ENCODE data around the gene PLEKHG4B.
"Not testable (repeated sequence)": the region's sequence is repeated elsewhere in the genome, so short reads cannot be mapped to it uniquely, and the experiment has no call there.

The PLEKHG4B gene

GRCh38 chr5:95241-95980 lies 3.4 kb downstream of the PLEKHG4B start:
- TF ChIP-seq Cebpa-rat (IDR thresholded peaks at IDR 0.05) = no peak
- no peak overlapping the region for H3K27ac ChIP-seq
- peaks cover 0 to 26% (median 0%) of the 10 kb centered on the region in 11 experiments; a peak in 5 of 22 replicates for H3K27me3 ChIP-seq
- no peak overlapping the region for H3K4me3 ChIP-seq
- H3K4me2 ChIP-seq = no peak overlapping the region
- H3K9me3 ChIP-seq (replicated peaks in 1 of 11) = no peaks in the 10 kb centered on the region
- H3K9ac ChIP-seq = no peak overlapping the region
- peaks cover 0 to 63% (median 37%) of the 10 kb centered on the region in 10 experiments; a peak in 14 of 20 replicates for H3K4me1 ChIP-seq
- peaks cover 0 to 9% (median 0%) of the 10 kb centered on the region in 11 experiments; a peak in 4 of 22 replicates for H4K20me1 ChIP-seq
- H3K36me3 ChIP-seq = peaks cover 0 to 42% (median 25%) of the 10 kb centered on the region in 11 experiments; a peak in 14 of 22 replicates

- H3K4me1 ChIP-seq = peaks cover 2 to 65% (median 43%) of the 10 kb centered on the region in 10 experiments; a peak in 18 of 20 replicates
- no peak overlapping the region for H3K4me2 ChIP-seq
- H3K9me3 ChIP-seq (replicated peaks in 1 of 11) = no peaks in the 10 kb centered on the region
- peaks cover 0 to 12% (median 0%) of the 10 kb centered on the region in 11 experiments; a peak in 4 of 22 replicates for H3K27me3 ChIP-seq
- no peak overlapping the region for H3K4me3 ChIP-seq
- H4K20me1 ChIP-seq = peaks cover 0 to 13% (median 0%) of the 10 kb centered on the region in 11 experiments; a peak in 7 of 22 replicates
- no peak overlapping the region for H3K27ac ChIP-seq
- no peak for TF ChIP-seq Cebpa-rat (IDR thresholded peaks at IDR 0.05)
- H3K36me3 ChIP-seq = peaks cover 0 to 42% (median 25%) of the 10 kb centered on the region in 11 experiments; a peak in 14 of 22 replicates
- no peak overlapping the region for H3K9ac ChIP-seq
These were observed 5.2 kb downstream of the PLEKHG4B start for GRCh38 chr5:96976-97660.

GRCh38 chr5:99815-100214 lies 7.8 kb downstream of the PLEKHG4B start:
- TF ChIP-seq Cebpa-rat (IDR thresholded peaks at IDR 0.05) = no peak
- Histone ChIP-seq H3K4me3 (no peak overlapping the region), H4K20me1 (peaks cover 0 to 27% (median 7%) of the 10 kb centered on the region in 11 experiments; a peak in 13 of 22 replicates), H3K27me3 (no peaks in the 10 kb centered on the region), H3K36me3 (peaks cover 0 to 34% (median 20%) of the 10 kb centered on the region in 11 experiments; a peak in 14 of 22 replicates), H3K4me2 (peak overlapping the region in 7 of 11 experiments; percentile 1 to 54 (median 38); a peak in 10 of 22 replicates), H3K9me3 (replicated peaks in 1 of 11) (no peaks in the 10 kb centered on the region), H3K4me1 (peaks cover 12 to 69% (median 51%) of the 10 kb centered on the region in 10 experiments; a peak in 19 of 20 replicates), H3K9ac (no peak overlapping the region), H3K27ac (no peak overlapping the region)

- Histone ChIP-seq H3K4me3 (no peak overlapping the region), H3K27me3 (no peaks in the 10 kb centered on the region), H3K36me3 (peaks cover 0 to 13% (median 2%) of the 10 kb centered on the region in 11 experiments; a peak in 8 of 22 replicates), H4K20me1 (peaks cover 0 to 55% (median 18%) of the 10 kb centered on the region in 11 experiments; a peak in 13 of 22 replicates), H3K9ac (peak overlapping the region in 4 of 11 experiments; percentile 5 to 47 (median 20); a peak in 7 of 22 replicates), H3K27ac (peak overlapping the region in 7 of 11 experiments; percentile 6 to 48 (median 33); a peak in 8 of 22 replicates), H3K4me1 (peaks cover 12 to 93% (median 78%) of the 10 kb centered on the region in 10 experiments; a peak in 19 of 20 replicates), H3K4me2 (peak overlapping the region; percentile 51 to 84 (median 65)), H3K9me3 (replicated peaks in 1 of 11) (no peaks in the 10 kb centered on the region)
- TF ChIP-seq Cebpa-rat (IDR thresholded peaks at IDR 0.05) = no peak
These were observed 10.6 kb downstream of the PLEKHG4B start for GRCh38 chr5:102411-103043.

GRCh38 chr5:104106-104505 lies 12.1 kb downstream of the PLEKHG4B start:
- not testable (repeated sequence) for H3K4me3 ChIP-seq; H3K27me3 ChIP-seq; H3K9me3 ChIP-seq (replicated peaks in 1 of 11); H3K9ac ChIP-seq; H3K27ac ChIP-seq
- Histone ChIP-seq H3K4me1 (peaks cover 20 to 98% (median 91%) of the 10 kb centered on the region in 10 experiments), H3K4me2 (peak overlapping the region in 5 of 11 experiments; percentile 60 to 81 (median 71); a peak in 7 of 22 replicates), H3K36me3 (peaks cover 0 to 14% (median 0%) of the 10 kb centered on the region in 11 experiments; a peak in 6 of 22 replicates), H4K20me1 (peaks cover 0 to 70% (median 26%) of the 10 kb centered on the region in 11 experiments; a peak in 13 of 22 replicates)

GRCh38 chr5:104778-105296 lies 12.9 kb downstream of the PLEKHG4B start:
- H3K27ac ChIP-seq = no peak overlapping the region
- no peak overlapping the region for H3K4me3 ChIP-seq
- H3K4me2 ChIP-seq = peak overlapping the region in 9 of 11 experiments; percentile 24 to 81 (median 63); a peak in 17 of 22 replicates
- H3K36me3 ChIP-seq = peaks cover 0 to 22% (median 6%) of the 10 kb centered on the region in 11 experiments; a peak in 15 of 22 replicates
- no peaks in the 10 kb centered on the region for H3K9me3 ChIP-seq (replicated peaks in 1 of 11)
- peaks cover 0 to 78% (median 29%) of the 10 kb centered on the region in 11 experiments; a peak in 14 of 22 replicates for H4K20me1 ChIP-seq
- TF ChIP-seq Cebpa-rat (IDR thresholded peaks at IDR 0.05) = no peak
- no peaks in the 10 kb centered on the region for H3K27me3 ChIP-seq
- no peak overlapping the region for H3K9ac ChIP-seq
- H3K4me1 ChIP-seq = peaks cover 20 to 93% (median 84%) of the 10 kb centered on the region in 10 experiments

- H3K4me3 ChIP-seq = no peak overlapping the region
- peak overlapping the region in 2 of 11 experiments; percentile 1 to 2; a peak in 1 of 22 replicates for H3K9ac ChIP-seq
- no peaks in the 10 kb centered on the region for H3K27me3 ChIP-seq
- H3K27ac ChIP-seq = no peak overlapping the region
- H3K4me2 ChIP-seq = peak overlapping the region in 10 of 11 experiments; percentile 9 to 81 (median 62); a peak in 18 of 22 replicates
- no peak for TF ChIP-seq Cebpa-rat (IDR thresholded peaks at IDR 0.05)
- H3K9me3 ChIP-seq (replicated peaks in 1 of 11) = no peaks in the 10 kb centered on the region
- H3K4me1 ChIP-seq = peaks cover 20 to 87% (median 80%) of the 10 kb centered on the region in 10 experiments
- H3K36me3 ChIP-seq = peaks cover 0 to 29% (median 13%) of the 10 kb centered on the region in 11 experiments; a peak in 15 of 22 replicates
- H4K20me1 ChIP-seq = peaks cover 0 to 85% (median 35%) of the 10 kb centered on the region in 11 experiments; a peak in 14 of 22 replicates
These were observed 13.6 kb downstream of the PLEKHG4B start for GRCh38 chr5:105504-106070.

GRCh38 chr5:106587-106986 lies 14.6 kb downstream of the PLEKHG4B start:
- Histone ChIP-seq H3K9me3 (replicated peaks in 1 of 11) (no peaks in the 10 kb centered on the region), H3K9ac (no peak overlapping the region), H3K4me1 (peaks cover 20 to 79% (median 73%) of the 10 kb centered on the region in 10 experiments), H4K20me1 (peaks cover 0 to 95% (median 35%) of the 10 kb centered on the region in 11 experiments; a peak in 14 of 22 replicates), H3K27me3 (no peaks in the 10 kb centered on the region), H3K4me2 (peak overlapping the region in 9 of 11 experiments; percentile 53 to 81 (median 68); a peak in 15 of 22 replicates), H3K27ac (no peak overlapping the region), H3K4me3 (no peak overlapping the region), H3K36me3 (peaks cover 0 to 39% (median 23%) of the 10 kb centered on the region in 11 experiments; a peak in 15 of 22 replicates)
- TF ChIP-seq Cebpa-rat (IDR thresholded peaks at IDR 0.05) = no peak

All from BLaER1 treated with 17β-estradiol and CSF1 and Interleukin-3, amounts not matched to agents 10 nM and 100 nM (cell line).